Vagina (tissue), 2 donors: Measurements from ENCODE around the gene MOB3A.

Experiments
- POLR2A ChIP-seq, 2 donors: fragments of 450-650 bp; IDR thresholded peaks; one replicate each; pipeline ENCODE4 v1.6.1; 2017; ENCODE audit warnings: antibody characterized with exemption in 2 of 2, mild to moderate bottlenecking in 2 of 2, moderate library complexity in 2 of 2
- POLR2AphosphoS5 ChIP-seq, 2 donors: sonication (generic); formaldehyde crosslinking; IDR thresholded peaks; one replicate each; pipeline ENCODE4 v1.9.0; 2017; ENCODE audit warnings: antibody characterized with exemption in 2 of 2, mild to moderate bottlenecking in 2 of 2, low read depth in 1 of 2; ENCODE audit not compliant: insufficient read depth in 1 of 2
- TF ChIP-seq, protein P1 (sequence below), 3 experiments: fragments of 450-650 bp in 2 of 3; fragments of 200-600 bp in 1 of 3; sonication (generic) in 1 of 3; IDR thresholded peaks; one replicate each; pipeline ENCODE4 v1.5.1; 2017 to 2019; ENCODE audit warnings: antibody characterized with exemption in 3 of 3, mild to moderate bottlenecking in 2 of 3, moderate library complexity in 2 of 3

DNA sequence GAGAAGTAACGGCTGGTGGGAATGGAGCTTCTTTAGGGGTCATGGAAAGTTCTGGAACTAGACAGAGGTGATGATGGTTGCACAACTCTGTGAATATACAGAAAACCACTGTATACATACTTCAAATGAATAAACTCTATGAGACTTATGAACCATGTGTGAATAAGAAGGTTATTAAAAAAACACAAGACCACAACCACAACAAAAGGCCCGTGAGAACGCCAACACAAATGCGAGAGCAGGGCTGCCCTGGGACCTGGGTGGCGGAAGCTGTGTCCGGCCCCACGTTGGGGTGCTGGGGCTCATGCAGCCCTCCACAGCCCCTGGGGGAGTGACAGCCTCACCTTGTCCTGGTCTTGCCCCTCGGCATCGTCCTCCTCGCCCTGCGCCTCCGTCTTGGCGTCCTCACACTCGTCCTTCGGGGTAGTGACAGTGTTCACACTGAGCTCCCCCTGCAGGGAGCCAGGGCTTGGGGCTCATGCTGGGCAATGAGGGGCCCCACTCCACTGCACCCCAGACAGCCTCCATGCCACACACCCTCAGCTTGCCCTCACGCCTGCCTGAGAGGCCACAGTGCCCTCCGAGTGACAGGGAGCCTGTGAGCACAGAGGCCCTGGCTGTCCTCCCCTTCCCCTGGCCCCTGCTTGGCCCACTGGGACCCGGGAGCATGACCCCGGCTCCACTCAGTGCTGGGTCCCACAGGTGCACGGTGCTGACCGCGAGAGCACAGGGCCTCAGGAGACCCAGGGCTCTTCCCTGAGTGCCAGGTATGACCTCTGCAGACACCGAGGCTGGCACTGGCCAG, 16.6 kb upstream of the MOB3A start:
- TF ChIP-seq, protein P1, sequence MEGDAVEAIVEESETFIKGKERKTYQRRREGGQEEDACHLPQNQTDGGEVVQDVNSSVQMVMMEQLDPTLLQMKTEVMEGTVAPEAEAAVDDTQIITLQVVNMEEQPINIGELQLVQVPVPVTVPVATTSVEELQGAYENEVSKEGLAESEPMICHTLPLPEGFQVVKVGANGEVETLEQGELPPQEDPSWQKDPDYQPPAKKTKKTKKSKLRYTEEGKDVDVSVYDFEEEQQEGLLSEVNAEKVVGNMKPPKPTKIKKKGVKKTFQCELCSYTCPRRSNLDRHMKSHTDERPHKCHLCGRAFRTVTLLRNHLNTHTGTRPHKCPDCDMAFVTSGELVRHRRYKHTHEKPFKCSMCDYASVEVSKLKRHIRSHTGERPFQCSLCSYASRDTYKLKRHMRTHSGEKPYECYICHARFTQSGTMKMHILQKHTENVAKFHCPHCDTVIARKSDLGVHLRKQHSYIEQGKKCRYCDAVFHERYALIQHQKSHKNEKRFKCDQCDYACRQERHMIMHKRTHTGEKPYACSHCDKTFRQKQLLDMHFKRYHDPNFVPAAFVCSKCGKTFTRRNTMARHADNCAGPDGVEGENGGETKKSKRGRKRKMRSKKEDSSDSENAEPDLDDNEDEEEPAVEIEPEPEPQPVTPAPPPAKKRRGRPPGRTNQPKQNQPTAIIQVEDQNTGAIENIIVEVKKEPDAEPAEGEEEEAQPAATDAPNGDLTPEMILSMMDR (IDR thresholded peaks at IDR 0.05): no peak
- TF ChIP-seq POLR2A (IDR thresholded peaks at IDR 0.05): no peak
- no peak for TF ChIP-seq POLR2AphosphoS5 (IDR thresholded peaks at IDR 0.05; ENCODE audit: insufficient read depth in 1 of 2, low read depth in 1 of 2)
